ENCODE data around the gene ARG1. TPM values are rescaled to one million over a fixed set of nuclear protein-coding genes. Genes with fewer than 3 reads are reported as not detected.

Gene ARG1
- total RNA-seq, 1 experiment from 2014 or later: 0.69 TPM

GRCh38 chr6:131600716-131601115 is 27.7 kb downstream of the ARG1 start (continued):
- TF ChIP-seq CTCF (IDR thresholded peaks at IDR 0.05 in 2 of 3, conservative IDR thresholded peaks at IDR 0.05 in 1 of 3; ENCODE audit: borderline replicate concordance in 1 of 3, insufficient read depth in 1 of 3, low read depth in 2 of 3, low read length in 2 of 3) (no peak), ELF1 (IDR thresholded peaks at IDR 0.05; ENCODE audit: borderline replicate concordance, low read depth) (no peak), SIN3A (IDR thresholded peaks at IDR 0.05; ENCODE audit: low read depth) (no peak), EGR1 (IDR thresholded peaks at IDR 0.05; ENCODE audit: low read depth) (no peak), RAD21 (IDR thresholded peaks at IDR 0.05; ENCODE audit: low read depth) (no peak), SRF (IDR thresholded peaks at IDR 0.05; ENCODE audit: low read depth) (no peak), JUND (IDR thresholded peaks at IDR 0.05) (no peak)

- ATAC-seq (no peak), DNase-seq (ENCODE audit: low read depth, low spot score) (no peak)
- Histone ChIP-seq H4K20me1 (ENCODE audit: insufficient read depth) (no peaks in the 10 kb centered on the region), H3K9me2 (ENCODE audit: insufficient read depth) (no peaks in the 10 kb centered on the region), H3K27ac (ENCODE audit: low read depth, low read length) (no peak overlapping the region), H3K4me2 (ENCODE audit: low read length) (no peak overlapping the region), H3K4me1 (ENCODE audit: control insufficient read depth in 1 of 2, insufficient read depth in 2 of 2, low read length in 2 of 2) (no peaks in the 10 kb centered on the region), H3K27me3 (ENCODE audit: insufficient read depth, low read length) (no peaks in the 10 kb centered on the region), H3K9me3 (ENCODE audit: control insufficient read depth in 1 of 2, insufficient read depth in 1 of 2, low read depth in 1 of 2, low read length in 2 of 2) (no peaks in the 10 kb centered on the region), H3K36me3 (ENCODE audit: control insufficient read depth in 1 of 2, insufficient read depth in 2 of 2, low read length in 2 of 2) (peaks cover 19 to 43% of the 10 kb centered on the region in 2 experiments), H2AFZ (ENCODE audit: low read depth, low read length, poor library complexity, severe bottlenecking) (no peak overlapping the region), H3K9ac (ENCODE audit: low read length) (no peak overlapping the region), H3K4me3 (replicated peaks in 1 of 2; ENCODE audit: low read depth in 1 of 2, low read length in 2 of 2) (no peak overlapping the region), H3K79me2 (ENCODE audit: insufficient read depth, low read length) (no peaks in the 10 kb centered on the region)
- TF ChIP-seq FOSL1 (IDR thresholded peaks at IDR 0.05; ENCODE audit: low read depth) (no peak), CBX3 (IDR thresholded peaks at IDR 0.05; ENCODE audit: low read depth) (no peak), ZBTB33 (IDR thresholded peaks at IDR 0.05; ENCODE audit: extremely low read depth, insufficient replicate concordance, low read length) (no peak), YY1 (IDR thresholded peaks at IDR 0.05; ENCODE audit: extremely low read depth, insufficient replicate concordance, low read depth, low read length) (no peak), CEBPB (IDR thresholded peaks at IDR 0.05; ENCODE audit: low read depth) (no peak), JUND (IDR thresholded peaks at IDR 0.05) (no peak), MAX (IDR thresholded peaks at IDR 0.05) (no peak)
- ChIA-PET CTCF (no interaction called here), POLR2A (interaction anchor here (1.2 kb wide), 1 partner anchor 25 kb away, joined by 3 read pairs; the partner anchor contains the start of gene MED23), RAD21 (ENCODE audit: low non-redundant PET in 1 of 2, low total read pairs in 2 of 2, uncharacterized antibody in 2 of 2, unreplicated experiment in 2 of 2) (no interaction called here)
- no TSS peak for BruUV-seq (replicated peaks)
- intact Hi-C loops (cut with micrococcal nuclease): no loop called here
Observed at GRCh38 chr6:131602781-131603312, 29.8 kb downstream of the ARG1 start.
